K562 (cell line): ENCODE data around the gene CYBRD1. TPM values are rescaled to one million over a fixed set of nuclear protein-coding genes. Genes with fewer than 3 reads are reported as not detected.

Source experiments
- ATF2 ChIP-seq: sonication (generic); formaldehyde crosslinking; IDR thresholded peaks from 2 replicates; pipeline ENCODE4 v1.8.1; 2022; ENCODE audit warnings: missing genetic modification reagents
- C11orf30 ChIP-seq: fragments of 450-650 bp; IDR thresholded peaks from 2 replicates; pipeline ENCODE4 v1.6.1; 2016; ENCODE audit warnings: low read depth, mild to moderate bottlenecking
- HMBOX1 ChIP-seq: sonication (generic); IDR thresholded peaks from 2 replicates; pipeline ENCODE4 v1.6.1; 2016
- ILK ChIP-seq: fragments of 450-650 bp; IDR thresholded peaks from 2 replicates; pipeline ENCODE4 v1.6.1; 2016; ENCODE audit warnings: missing genetic modification characterization, low read depth, mild to moderate bottlenecking, missing compliant biosample characterization, moderate library complexity, borderline replicate concordance
- MEF2A ChIP-seq: IDR thresholded peaks from 2 replicates; pipeline ENCODE4 v1.6.1; 2011; ENCODE audit warnings: low read depth, mild to moderate bottlenecking, low read length, moderate library complexity; ENCODE audit not compliant: control insufficient read depth
- MLLT1 ChIP-seq, 2 experiments: fragments of 450-650 bp; IDR thresholded peaks; 2 replicates each; pipeline ENCODE4 v1.6.1; 2016
- MTF1 ChIP-seq: fragments of 250-450 bp; sonication (Bioruptor Pico); IDR thresholded peaks from 2 replicates; pipeline ENCODE4 v1.9.0; 2021; ENCODE audit warnings: moderate library complexity, mild to moderate bottlenecking, inconsistent platforms, borderline replicate concordance
- PHTF2 ChIP-seq: fragments of 250-450 bp; sonication (Bioruptor Pico); IDR thresholded peaks from 2 replicates; pipeline ENCODE4 v1.5.0; 2021; ENCODE audit warnings: mild to moderate bottlenecking
- PTBP1 ChIP-seq: fragments of 200-400 bp; formaldehyde crosslinking; IDR thresholded peaks from 2 replicates; pipeline ENCODE4 v1.6.1; 2017; ENCODE audit warnings: low read depth, low read length
- RCOR1 ChIP-seq, 2 experiments: IDR thresholded peaks; 2 replicates each; pipeline ENCODE4 v1.6.1; 2012; ENCODE audit warnings: low read depth in 2 of 2, low read length in 2 of 2, borderline replicate concordance in 1 of 2, improper control_type of control experiment in 1 of 2
- REST ChIP-seq, 2 experiments: fragments of 450-650 bp; formaldehyde crosslinking in 1 of 2; IDR thresholded peaks; 2 replicates each; pipeline versions ENCODE4 v1.4.0 to v1.6.1; 2014 to 2020; ENCODE audit warnings: mild to moderate bottlenecking in 2 of 2, borderline replicate concordance in 1 of 2, low read depth in 1 of 2
- SAFB2 ChIP-seq: fragments of 200-400 bp; formaldehyde crosslinking; IDR thresholded peaks from 2 replicates; pipeline ENCODE4 v1.6.1; 2018; ENCODE audit warnings: borderline replicate concordance, low read length, low read depth, moderate library complexity; ENCODE audit not compliant: severe bottlenecking
- TAF7 ChIP-seq: fragments of 450-650 bp; IDR thresholded peaks from 2 replicates; pipeline ENCODE4 v1.6.1; 2016; ENCODE audit warnings: missing genetic modification characterization, missing compliant biosample characterization
- TAL1 ChIP-seq: fragments of 450-650 bp; IDR thresholded peaks from 2 replicates; pipeline ENCODE4 v1.6.1; 2016; ENCODE audit warnings: mild to moderate bottlenecking
- ZNF24 ChIP-seq: fragments of 450-650 bp; IDR thresholded peaks from 2 replicates; pipeline ENCODE4 v1.6.1; 2016
- polyA plus RNA-seq, 8 experiments: library from polyadenylated mRNA; depleted of rRNA in 4 of 8; stranded (reverse) in 5 of 8; unstranded in 3 of 8; fragments of >200 nt; fragmentation: Nextera tagmentation in 2 of 8; fragmentation: Illumina TruSeq in 1 of 8; extraction: Ambion mirVana in 2 of 8; extraction: Trizol in 1 of 8; gene quantifications; 2 replicates each; pipeline versions ENCODE4 v1.2.1 to v1.2.3, GENCODE V29; 2011 to 2014; ENCODE audit warnings: inconsistent platforms in 1 of 8, missing spikeins in 1 of 8
- total RNA-seq, 7 experiments: library from RNA; depleted of rRNA in 6 of 7; stranded (reverse); fragments of >200 nt in 6 of 7; fragmentation: Illumina TruSeq in 2 of 7; extraction: Trizol in 2 of 7; gene quantifications; 2 replicates each; pipeline versions ENCODE4 v1.2.1 to v1.2.3, GENCODE V29; 2011 to 2021; ENCODE audit warnings: low replicate concordance in 1 of 7

Gene CYBRD1
- total and polyA plus RNA-seq, 9 of the 15 experiments (the other 6 are each of a cell fraction or from before 2014, with no cell fraction given) = 9.6 to 22.4 (median 15.6) TPM

GRCh38 chr2:171522052-171522787 lies at the start of gene CYBRD1 (continued):
- no peak for TF ChIP-seq ATF2
- TF ChIP-seq ILK = no peak
- TF ChIP-seq RCOR1 (IDR thresholded peaks at IDR 0.05; ENCODE audit: borderline replicate concordance in 1 of 2, low read depth in 2 of 2, low read length in 2 of 2) = peak in 1 of 2 experiments; percentile 25; a peak in 1 of 4 replicates
- peak; percentile 95 for TF ChIP-seq HMBOX1
- no peak for TF ChIP-seq PHTF2 (CRISPR knock-in tag)
- no peak for TF ChIP-seq MEF2A
- no peak for TF ChIP-seq C11orf30
- TF ChIP-seq PTBP1 = no peak
- TF ChIP-seq SAFB2 = no peak
- 0 out of 2 replicates have a peak, but pooled peaks have one; percentile 7 for TF ChIP-seq MTF1 (CRISPR knock-in tag)
- TF ChIP-seq TAF7 (tag) = peak; percentile 65; the same call in 1 of the 2 replicates
- TF ChIP-seq REST (IDR thresholded peaks at IDR 0.05; ENCODE audit: borderline replicate concordance) = peak; percentile 39
- TF ChIP-seq REST (CRISPR knock-in tag; IDR thresholded peaks at IDR 0.05; ENCODE audit: low read depth) = peak; percentile 72
- TF ChIP-seq MLLT1 (IDR thresholded peaks at IDR 0.05) = peak in 1 of 2 experiments; percentile 91; a peak in 2 of 4 replicates
- no peak for TF ChIP-seq ZNF24
- TF ChIP-seq TAL1 = no peak
